RWPE1 (cell line): Measurements from ENCODE around the gene ZDHHC19.

ENCODE experiments used
- CTCF ChIA-PET: fragments of 350-600 bp; sonication (Branson Sonifier 250); formaldehyde crosslinking; extraction: SDS; loops from one replicate; lab custom pipeline; 2021; lab: Yijun Ruan, JAX
- POLR2A ChIA-PET: fragments of 400-600 bp; formaldehyde crosslinking; extraction: SDS; loops from one replicate; lab custom pipeline; 2020; ENCODE audit warnings: antibody characterized with exemption; ENCODE audit not compliant: low non-redundant PET; lab: Yijun Ruan, JAX
- DNase-seq: peaks from one replicate; pipeline ENCODE4 v3.0.0; 2012; ENCODE audit warnings: low spot score
- H3K27ac ChIP-seq: fragments of 450-650 bp; 2 replicates; pipeline ENCODE4 v1.5.1; 2017
- CTCF ChIP-seq: fragments of 450-650 bp; conservative IDR thresholded peaks from 2 replicates; pipeline ENCODE4 v1.5.1; 2017; ENCODE audit warnings: low read depth, mild to moderate bottlenecking

Gene ZDHHC19

GRCh38 chr3:196236223-196236622, 25.0 kb upstream of the ZDHHC19 start:
- DNase-seq: no peak
- ChIA-PET POLR2A (no interaction called here), CTCF (interaction anchor here (1.0 kb wide), 1 partner anchor 18 kb away, joined by 4 read pairs; no protein-coding TSS in a partner anchor)
- TF ChIP-seq CTCF: no peak
- H3K27ac ChIP-seq: no peak overlapping the region

- CTCF ChIA-PET: interaction anchor here (1.0 kb wide), 1 partner anchor 18 kb away, joined by 4 read pairs; no protein-coding TSS in a partner anchor
- no peak overlapping the region for H3K27ac ChIP-seq
- TF ChIP-seq CTCF: no peak
- DNase-seq: no peak
- POLR2A ChIA-PET: no interaction called here
Measured at GRCh38 chr3:196235452-196236122, 24.4 kb upstream of the ZDHHC19 start.

- no peak for DNase-seq
- H3K27ac ChIP-seq: no peak overlapping the region
- CTCF ChIA-PET: interaction anchor here (1.0 kb wide), 1 partner anchor 21 kb away, joined by 3 read pairs; no protein-coding TSS in a partner anchor
- no peak for TF ChIP-seq CTCF
- POLR2A ChIA-PET: no interaction called here
Measured at GRCh38 chr3:196232882-196233251, 21.7 kb upstream of the ZDHHC19 start.

- no peak for DNase-seq
- POLR2A ChIA-PET: no interaction called here
- CTCF ChIA-PET: interaction anchor here (1.0 kb wide), 1 partner anchor 21 kb away, joined by 3 read pairs; no protein-coding TSS in a partner anchor
- no peak for TF ChIP-seq CTCF
- no peak overlapping the region for H3K27ac ChIP-seq
Measured at GRCh38 chr3:196232154-196232881, 21.1 kb upstream of the ZDHHC19 start.

- ChIA-PET CTCF (interaction anchor here (0.6 to 1.0 kb wide), 2 partner anchors 10 to 198 kb away, joined by 4 to 7 read pairs; no protein-coding TSS in a partner anchor), POLR2A (no interaction called here)
- no peak for DNase-seq
- H3K27ac ChIP-seq: no peak overlapping the region
- TF ChIP-seq CTCF: no peak
Measured at GRCh38 chr3:196227629-196228493, 16.7 kb upstream of the ZDHHC19 start.

GRCh38 chr3:196227121-196227561, 15.9 kb upstream of the ZDHHC19 start:
- no peak overlapping the region for H3K27ac ChIP-seq
- ChIA-PET POLR2A (no interaction called here), CTCF (interaction anchor here (1.0 kb wide), 1 partner anchor 11 kb away, joined by 4 read pairs; no protein-coding TSS in a partner anchor)
- TF ChIP-seq CTCF: no peak
- no peak for DNase-seq
